Activated CD8-positive, alpha-beta memory T cell treated with anti-CD3 and anti-CD28 coated beads, Interleukin-2, amount 10 ng/mL, durations not matched to agents 7 days and 5 days (primary cell): ENCODE data around the gene CHCHD3. TPM values are rescaled to one million over a fixed set of nuclear protein-coding genes. Genes with fewer than 3 reads are reported as not detected.
"Not testable (repeated sequence)": the region's sequence is repeated elsewhere in the genome, so short reads cannot be mapped to it uniquely, and the experiment has no call there.

Experiments
- ATAC-seq: fragments of 150-1000 bp; cut with Tn5 transposase; one replicate; pipeline ENCODE4 v1.10.0; 2021; ENCODE audit warnings: moderate library complexity
- CTCF ChIA-PET: fragments of 350-600 bp; sonication (Branson Sonifier 250); formaldehyde crosslinking; loops from one replicate; lab custom pipeline; 2021; ENCODE audit warnings: antibody characterized with exemption; lab: Charles Lee
- DNase-seq: peaks from one replicate; pipeline ENCODE4 v3.0.0-alpha.2; 2020
- H3K27ac Mint-ChIP-seq: one replicate; pipeline ENCODE4 v1.8.0; 2021; ENCODE audit warnings: mild to moderate bottlenecking, mixed read lengths
- H3K27me3 Mint-ChIP-seq: one replicate; pipeline ENCODE4 v1.8.0; 2021; ENCODE audit warnings: mixed read lengths
- H3K36me3 Mint-ChIP-seq: one replicate; pipeline ENCODE4 v1.8.0; 2021; ENCODE audit warnings: mild to moderate bottlenecking, mixed read lengths
- H3K4me1 Mint-ChIP-seq: one replicate; pipeline ENCODE4 v1.8.0; 2021; ENCODE audit warnings: mixed read lengths
- H3K4me3 Mint-ChIP-seq: one replicate; pipeline ENCODE4 v1.8.0; 2021; ENCODE audit warnings: mild to moderate bottlenecking, moderate library complexity, mixed read lengths
- H3K9me3 Mint-ChIP-seq: one replicate; pipeline ENCODE4 v1.8.0; 2022; ENCODE audit warnings: low read depth, mixed read lengths
- total RNA-seq, 2 experiments: library from RNA; stranded (reverse); gene quantifications; one replicate each; pipeline ENCODE4 v1.2.3, GENCODE V29; 2021

Gene CHCHD3
- total RNA-seq, 2 experiments from 2014 or later: 49.5 to 56.7 TPM

- Mint-ChIP-seq H3K4me3 (no peak overlapping the region), H3K36me3 (peaks cover 15% of the 10 kb centered on the region), H3K4me1 (no peaks in the 10 kb centered on the region), H3K9me3 (no peaks in the 10 kb centered on the region), H3K27me3 (no peaks in the 10 kb centered on the region), H3K27ac (no peak overlapping the region)
- DNase-seq (no peak), ATAC-seq (no peak)
- CTCF ChIA-PET: interaction anchor here (0.7 kb wide), 1 partner anchor 948 kb away, joined by 3 read pairs; no protein-coding TSS in a partner anchor
Observed at GRCh38 chr7:132969520-132969919, 112.4 kb downstream of the CHCHD3 start.

DNA sequence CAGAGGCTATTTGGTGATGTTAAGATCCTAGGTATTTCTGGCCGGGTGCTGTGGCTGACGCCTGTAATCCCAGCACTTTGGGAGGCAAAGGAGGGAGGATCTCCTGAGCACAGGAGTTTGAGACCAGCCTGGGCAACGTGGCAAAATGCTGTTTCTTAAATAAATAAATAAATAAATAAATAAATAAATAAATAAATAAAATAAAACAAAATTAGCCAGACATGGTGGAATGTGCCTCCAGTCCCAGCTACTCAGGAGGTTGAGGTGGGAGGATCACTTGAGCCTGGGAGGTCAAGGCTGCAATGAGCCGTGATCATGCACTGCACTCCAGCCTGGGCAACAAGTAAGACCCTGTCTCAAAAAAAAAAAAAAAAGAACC lies 114.4 kb downstream of the CHCHD3 start:
- CTCF ChIA-PET: interaction anchor here (1.1 kb wide), 1 partner anchor 10 kb away, joined by 3 read pairs; no protein-coding TSS in a partner anchor
- H3K36me3 Mint-ChIP-seq, H3K4me3 Mint-ChIP-seq, H3K4me1 Mint-ChIP-seq, H3K27me3 Mint-ChIP-seq, H3K9me3 Mint-ChIP-seq, DNase-seq, ATAC-seq, H3K27ac Mint-ChIP-seq: not testable (repeated sequence)

DNA sequence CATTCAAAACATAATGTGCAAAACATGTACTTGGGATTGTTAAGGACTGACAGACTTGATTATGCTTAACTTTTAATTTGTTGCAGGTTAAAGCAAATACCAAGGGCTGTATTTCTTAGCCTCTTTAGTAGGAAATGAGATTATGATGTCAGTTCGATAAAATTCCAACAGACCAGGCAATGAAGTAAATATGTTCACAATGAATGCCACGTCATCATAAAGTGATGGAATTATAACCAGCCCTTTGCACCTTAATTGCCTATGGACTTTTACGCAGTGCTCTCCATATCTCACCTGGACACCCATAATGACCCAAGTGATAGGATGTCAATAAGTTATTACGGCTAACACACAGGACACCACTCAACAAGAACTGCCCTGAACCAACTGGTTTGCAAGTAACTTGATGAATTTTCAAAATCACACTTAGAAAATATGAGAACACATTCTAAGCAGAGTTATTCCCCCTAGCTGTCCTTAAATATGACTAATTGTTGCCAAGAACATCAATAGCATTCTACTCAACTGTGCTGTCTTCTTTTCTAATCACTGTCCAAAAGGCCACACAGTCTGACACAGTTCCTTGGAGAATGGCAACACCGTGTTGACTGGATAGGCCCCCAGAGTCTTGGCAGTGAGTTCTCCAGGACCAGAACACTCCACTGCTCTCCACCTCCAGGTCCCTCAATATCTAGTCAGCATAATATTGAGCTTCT lies 115.0 kb downstream of the CHCHD3 start:
- DNase-seq: no peak
- Mint-ChIP-seq H3K36me3 (peaks cover 2% of the 10 kb centered on the region), H3K9me3 (no peaks in the 10 kb centered on the region), H3K4me3 (no peak overlapping the region), H3K4me1 (no peaks in the 10 kb centered on the region), H3K27me3 (no peaks in the 10 kb centered on the region), H3K27ac (no peak overlapping the region)
- CTCF ChIA-PET: interaction anchor here (1.1 kb wide), 1 partner anchor 10 kb away, joined by 3 read pairs; no protein-coding TSS in a partner anchor
- no peak for ATAC-seq

GRCh38 chr7:132965951-132966350 lies 115.9 kb downstream of the CHCHD3 start:
- no peak overlapping the region for H3K4me3 Mint-ChIP-seq
- no peak for DNase-seq
- no peaks in the 10 kb centered on the region for H3K27me3 Mint-ChIP-seq
- no peak for ATAC-seq
- H3K4me1 Mint-ChIP-seq: no peaks in the 10 kb centered on the region
- CTCF ChIA-PET: no interaction called here
- no peaks in the 10 kb centered on the region for H3K9me3 Mint-ChIP-seq
- peaks cover 2% of the 10 kb centered on the region for H3K36me3 Mint-ChIP-seq
- no peak overlapping the region for H3K27ac Mint-ChIP-seq

- Mint-ChIP-seq H3K27ac (no peak overlapping the region), H3K27me3 (no peaks in the 10 kb centered on the region), H3K9me3 (no peaks in the 10 kb centered on the region), H3K4me1 (no peaks in the 10 kb centered on the region), H3K4me3 (no peak overlapping the region), H3K36me3 (peaks cover 4% of the 10 kb centered on the region)
- DNase-seq (no peak), ATAC-seq (no peak)
- CTCF ChIA-PET: no interaction called here
Observed at GRCh38 chr7:132964876-132965275, 117.0 kb downstream of the CHCHD3 start.

- ATAC-seq: no peak
- no peaks in the 10 kb centered on the region for H3K4me1 Mint-ChIP-seq
- H3K36me3 Mint-ChIP-seq: peaks cover 7% of the 10 kb centered on the region
- no peak overlapping the region for H3K27ac Mint-ChIP-seq
- CTCF ChIA-PET: no interaction called here
- H3K27me3 Mint-ChIP-seq: no peaks in the 10 kb centered on the region
- H3K4me3 Mint-ChIP-seq: no peak overlapping the region
- H3K9me3 Mint-ChIP-seq: no peaks in the 10 kb centered on the region
- no peak for DNase-seq
Observed at GRCh38 chr7:132959891-132960290, 122.0 kb downstream of the CHCHD3 start.

DNA sequence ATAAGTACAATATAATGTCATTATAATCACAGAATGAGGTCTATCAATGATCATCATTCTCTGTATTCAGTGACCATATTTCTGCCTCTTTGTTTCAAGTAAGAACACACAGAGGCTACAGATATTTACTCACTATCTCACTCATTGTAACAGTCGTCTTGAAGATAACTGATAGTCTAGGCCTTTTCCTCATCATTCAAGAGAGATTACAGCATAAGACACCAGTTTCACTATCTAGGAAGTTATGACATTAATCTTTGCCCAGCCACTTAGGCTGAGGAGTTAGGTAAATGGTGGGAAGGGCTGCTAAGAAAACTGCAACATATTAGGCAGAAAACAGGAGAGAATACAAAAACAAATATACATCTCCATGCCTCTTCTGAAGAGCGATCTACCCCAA lies 125.3 kb downstream of the CHCHD3 start:
- CTCF ChIA-PET: no interaction called here
- Mint-ChIP-seq H3K9me3 (no peaks in the 10 kb centered on the region), H3K27me3 (no peaks in the 10 kb centered on the region), H3K36me3 (peaks cover 9% of the 10 kb centered on the region), H3K4me1 (no peaks in the 10 kb centered on the region), H3K27ac (no peak overlapping the region), H3K4me3 (no peak overlapping the region)
- DNase-seq (no peak), ATAC-seq (no peak)

- Mint-ChIP-seq H3K4me1 (no peaks in the 10 kb centered on the region), H3K9me3 (no peaks in the 10 kb centered on the region), H3K4me3 (no peak overlapping the region), H3K27ac (no peak overlapping the region), H3K27me3 (no peaks in the 10 kb centered on the region), H3K36me3 (peaks cover 6% of the 10 kb centered on the region)
- DNase-seq (no peak), ATAC-seq (no peak)
- CTCF ChIA-PET: no interaction called here
Observed at GRCh38 chr7:132953468-132953867, 128.4 kb downstream of the CHCHD3 start.

DNA sequence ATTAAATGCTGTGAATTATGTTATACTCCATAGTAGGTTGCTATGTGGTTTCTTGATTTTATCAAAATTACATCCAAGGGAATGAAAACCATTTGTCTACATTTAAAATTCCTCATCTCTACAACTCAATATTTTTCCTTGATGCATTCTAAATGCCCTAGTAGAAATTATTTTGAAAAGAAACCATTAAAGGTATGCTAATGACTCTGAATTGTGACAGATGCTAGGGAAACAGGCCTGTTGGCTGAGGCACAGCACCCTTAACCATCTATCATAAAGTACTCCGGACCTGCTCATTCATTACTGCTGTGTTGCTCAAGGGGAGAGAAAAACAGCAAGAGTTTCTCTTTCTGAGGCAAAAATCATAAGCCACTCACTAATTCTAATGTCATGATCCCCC lies 131.2 kb downstream of the CHCHD3 start:
- CTCF ChIA-PET: no interaction called here
- Mint-ChIP-seq H3K27ac (no peak overlapping the region), H3K4me3 (no peak overlapping the region), H3K27me3 (no peaks in the 10 kb centered on the region), H3K4me1 (no peaks in the 10 kb centered on the region), H3K9me3 (no peaks in the 10 kb centered on the region), H3K36me3 (peaks cover 7% of the 10 kb centered on the region)
- no peak for ATAC-seq
- no peak for DNase-seq

DNA sequence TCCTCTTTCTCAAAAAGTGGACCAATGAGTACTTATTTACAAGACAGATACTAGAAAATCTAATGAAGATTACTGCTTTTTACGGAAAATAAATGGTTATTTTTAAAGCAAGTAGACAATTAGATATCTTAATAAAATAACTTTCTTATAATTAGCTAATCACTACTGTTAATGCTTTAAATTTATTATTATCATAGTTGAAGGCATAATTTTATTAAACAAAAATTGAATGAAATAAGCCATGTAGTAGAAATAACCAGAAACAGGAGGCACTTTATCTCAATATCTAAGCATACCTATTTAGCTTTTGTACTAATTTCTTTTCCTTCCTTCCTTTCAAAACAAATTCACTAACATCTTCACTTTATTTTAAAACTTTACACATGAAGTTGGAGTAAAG lies 134.9 kb downstream of the CHCHD3 start:
- CTCF ChIA-PET: no interaction called here
- Mint-ChIP-seq H3K4me3 (no peak overlapping the region), H3K27me3 (no peaks in the 10 kb centered on the region), H3K27ac (no peak overlapping the region), H3K36me3 (peaks cover 3% of the 10 kb centered on the region), H3K9me3 (no peaks in the 10 kb centered on the region), H3K4me1 (peaks cover 2% of the 10 kb centered on the region)
- ATAC-seq: no peak
- DNase-seq: no peak

DNA sequence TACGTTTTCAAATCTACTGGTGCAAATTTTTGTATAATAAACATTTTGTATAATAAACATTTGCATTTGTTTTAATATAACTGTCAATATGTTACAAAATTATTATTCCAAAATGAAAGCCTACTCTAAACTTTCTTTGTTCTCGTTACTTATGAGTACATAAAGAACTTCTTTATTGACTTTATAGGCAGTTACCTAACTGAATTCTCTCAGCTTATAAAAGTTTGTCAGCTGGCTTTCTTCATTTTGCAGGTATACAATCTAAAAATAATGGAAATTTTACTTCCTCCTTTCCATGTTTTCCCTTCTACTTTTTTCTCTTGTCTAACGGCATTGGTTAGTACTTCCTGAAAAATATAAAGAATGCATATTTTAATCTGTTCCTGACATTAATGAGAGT lies 137.1 kb downstream of the CHCHD3 start:
- Mint-ChIP-seq H3K36me3 (peaks cover 9% of the 10 kb centered on the region), H3K9me3 (no peaks in the 10 kb centered on the region), H3K27me3 (no peaks in the 10 kb centered on the region), H3K4me1 (peaks cover 5% of the 10 kb centered on the region), H3K4me3 (no peak overlapping the region), H3K27ac (no peak overlapping the region)
- ATAC-seq (no peak), DNase-seq (no peak)
- CTCF ChIA-PET: no interaction called here

DNA sequence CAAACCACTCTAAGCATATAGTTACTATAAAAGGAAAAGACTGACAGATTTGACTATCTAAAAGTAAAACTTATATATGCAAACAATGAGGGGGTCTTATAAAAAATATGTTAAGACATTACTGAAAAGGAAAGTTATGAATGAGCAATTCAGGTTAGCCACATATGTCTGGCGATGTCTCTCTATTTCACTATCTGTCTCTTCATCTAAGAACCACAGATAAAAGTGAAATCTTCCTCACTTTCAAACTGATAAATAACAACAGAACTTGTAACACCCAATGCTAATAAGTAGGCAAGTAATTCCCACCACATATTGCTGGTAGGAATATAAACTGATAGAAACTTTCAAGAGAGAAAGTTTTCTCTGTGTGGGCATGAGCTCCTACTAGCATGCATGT lies 138.2 kb downstream of the CHCHD3 start:
- peaks cover 10% of the 10 kb centered on the region for H3K36me3 Mint-ChIP-seq
- CTCF ChIA-PET: no interaction called here
- H3K27me3 Mint-ChIP-seq: no peaks in the 10 kb centered on the region
- H3K4me1 Mint-ChIP-seq: peaks cover 5% of the 10 kb centered on the region
- ATAC-seq (no peak), DNase-seq (no peak)
- H3K9me3 Mint-ChIP-seq: no peaks in the 10 kb centered on the region
- no peak overlapping the region for H3K4me3 Mint-ChIP-seq
- no peak overlapping the region for H3K27ac Mint-ChIP-seq

GRCh38 chr7:132942701-132943100 lies 139.2 kb downstream of the CHCHD3 start:
- H3K27me3 Mint-ChIP-seq: no peaks in the 10 kb centered on the region
- peaks cover 5% of the 10 kb centered on the region for H3K4me1 Mint-ChIP-seq
- ATAC-seq (no peak), DNase-seq (no peak)
- peaks cover 10% of the 10 kb centered on the region for H3K36me3 Mint-ChIP-seq
- H3K9me3 Mint-ChIP-seq: no peaks in the 10 kb centered on the region
- no peak overlapping the region for H3K27ac Mint-ChIP-seq
- H3K4me3 Mint-ChIP-seq: no peak overlapping the region
- CTCF ChIA-PET: no interaction called here

- CTCF ChIA-PET: no interaction called here
- peaks cover 5% of the 10 kb centered on the region for H3K4me1 Mint-ChIP-seq
- H3K27me3 Mint-ChIP-seq: no peaks in the 10 kb centered on the region
- no peak for ATAC-seq
- no peak overlapping the region for H3K4me3 Mint-ChIP-seq
- H3K36me3 Mint-ChIP-seq: peaks cover 10% of the 10 kb centered on the region
- H3K27ac Mint-ChIP-seq: no peak overlapping the region
- no peaks in the 10 kb centered on the region for H3K9me3 Mint-ChIP-seq
- no peak for DNase-seq
Observed at GRCh38 chr7:132941905-132942304, 140.0 kb downstream of the CHCHD3 start.
